GM23338 (cell line): ENCODE results near the gene FAM111B. TPM values are rescaled to one million over a fixed set of nuclear protein-coding genes. Genes with fewer than 3 reads are reported as not detected.
A peak's percentile ranks its signal among the peaks of the same experiment; 100 is the strongest.
"Not testable (repeated sequence)": the region's sequence is repeated elsewhere in the genome, so short reads cannot be mapped to it uniquely, and the experiment has no call there.

ENCODE experiments used
- ATAC-seq: fragments of 200-7000 bp; cut with Tn5 transposase; 3 replicates; pipeline ENCODE4 v1.9.1; 2020
- DNase-seq: peaks from one replicate; pipeline ENCODE4 v3.0.0-alpha.2; 2015; ENCODE audit warnings: low spot score
- H2AFZ ChIP-seq: fragments of 200-600 bp; sonication (generic); 2 replicates; pipeline ENCODE4 v1.8.0; 2016; ENCODE audit warnings: antibody characterized with exemption, mild to moderate bottlenecking, moderate library complexity
- H3F3A ChIP-seq: fragments of 200-600 bp; sonication (generic); replicated peaks from 2 replicates; pipeline ENCODE4 v1.8.0; 2017; ENCODE audit warnings: antibody characterized with exemption, mixed run types, low read depth
- H3K27ac ChIP-seq: fragments of 200-600 bp; sonication (generic); 2 replicates; pipeline ENCODE4 v1.6.1; 2016; ENCODE audit warnings: low read depth
- H3K27me3 ChIP-seq: fragments of 200-600 bp; sonication (generic); 2 replicates; pipeline ENCODE4 v1.8.0; 2016; ENCODE audit warnings: mild to moderate bottlenecking, mixed run types, moderate library complexity; ENCODE audit not compliant: insufficient read depth
- H3K36me3 ChIP-seq: fragments of 200-600 bp; sonication (generic); 2 replicates; pipeline ENCODE4 v1.8.0; 2016; ENCODE audit warnings: mild to moderate bottlenecking; ENCODE audit not compliant: insufficient read depth
- H3K4me1 ChIP-seq: fragments of 200-600 bp; sonication (generic); 2 replicates; pipeline ENCODE4 v1.8.0; 2016; ENCODE audit warnings: mild to moderate bottlenecking, moderate library complexity; ENCODE audit not compliant: insufficient read depth
- H3K4me2 ChIP-seq: fragments of 200-600 bp; sonication (generic); 2 replicates; pipeline ENCODE4 v1.7.1; 2017; ENCODE audit warnings: mixed run types
- H3K4me3 ChIP-seq: fragments of 200-600 bp; sonication (generic); 2 replicates; pipeline ENCODE4 v1.6.1; 2016; ENCODE audit warnings: mixed run types
- H3K79me2 ChIP-seq: fragments of 200-600 bp; sonication (generic); replicated peaks from 2 replicates; pipeline ENCODE4 v1.8.0; 2017; ENCODE audit warnings: mild to moderate bottlenecking; ENCODE audit not compliant: insufficient read depth
- H3K9me2 ChIP-seq: fragments of 200-600 bp; sonication (generic); 2 replicates; pipeline ENCODE4 v1.8.0; 2017; ENCODE audit not compliant: insufficient read depth
- H4K20me1 ChIP-seq: fragments of 200-600 bp; sonication (generic); replicated peaks from 2 replicates; pipeline ENCODE4 v1.8.0; 2017; ENCODE audit warnings: mild to moderate bottlenecking; ENCODE audit not compliant: insufficient read depth
- H3K27ac Mint-ChIP-seq: 2 replicates; pipeline ENCODE4 v1.8.0; 2020; ENCODE audit warnings: inconsistent platforms, mild to moderate bottlenecking, moderate library complexity, mixed read lengths
- H3K27me3 Mint-ChIP-seq: 3 replicates; pipeline ENCODE4 v1.8.0; 2022; ENCODE audit warnings: low read depth, mild to moderate bottlenecking, moderate library complexity, mixed read lengths, inconsistent platforms; ENCODE audit not compliant: insufficient read depth, poor library complexity
- H3K36me3 Mint-ChIP-seq: 3 replicates; pipeline ENCODE4 v1.8.0; 2021; ENCODE audit warnings: low read depth, mild to moderate bottlenecking, inconsistent platforms, moderate library complexity, mixed read lengths
- H3K4me1 Mint-ChIP-seq: 3 replicates; pipeline ENCODE4 v1.8.0; 2020; ENCODE audit warnings: mild to moderate bottlenecking, inconsistent platforms, mixed read lengths
- H3K4me3 Mint-ChIP-seq: 3 replicates; pipeline ENCODE4 v1.8.0; 2021; ENCODE audit warnings: moderate library complexity, mild to moderate bottlenecking, inconsistent platforms, mixed read lengths
- H3K9me3 Mint-ChIP-seq: 3 replicates; pipeline ENCODE4 v1.8.0; 2020; ENCODE audit warnings: moderate library complexity, mild to moderate bottlenecking, inconsistent platforms, mixed read lengths
- ZNF462 ChIP-seq: fragments of 250-450 bp; sonication (Bioruptor Pico); IDR thresholded peaks from 2 replicates; pipeline ENCODE4 v1.5.0; 2020; ENCODE audit warnings: mild to moderate bottlenecking, moderate library complexity
- polyA plus RNA-seq: library from polyadenylated mRNA; unstranded; fragments of >200 nt; fragmentation: Nextera tagmentation; extraction: Ambion mirVana; gene quantifications from 2 replicates; pipeline ENCODE4 v1.2.1, GENCODE V29; 2016
- total RNA-seq: library from RNA; depleted of rRNA; stranded (reverse); fragments of >200 nt; shearing (Covaris generic); gene quantifications from 2 replicates; pipeline ENCODE4 v1.2.3, GENCODE V29; 2014

Gene FAM111B
- total and polyA plus RNA-seq, 2 experiments from 2014 or later, result 30.6 to 40.7 TPM

DNA sequence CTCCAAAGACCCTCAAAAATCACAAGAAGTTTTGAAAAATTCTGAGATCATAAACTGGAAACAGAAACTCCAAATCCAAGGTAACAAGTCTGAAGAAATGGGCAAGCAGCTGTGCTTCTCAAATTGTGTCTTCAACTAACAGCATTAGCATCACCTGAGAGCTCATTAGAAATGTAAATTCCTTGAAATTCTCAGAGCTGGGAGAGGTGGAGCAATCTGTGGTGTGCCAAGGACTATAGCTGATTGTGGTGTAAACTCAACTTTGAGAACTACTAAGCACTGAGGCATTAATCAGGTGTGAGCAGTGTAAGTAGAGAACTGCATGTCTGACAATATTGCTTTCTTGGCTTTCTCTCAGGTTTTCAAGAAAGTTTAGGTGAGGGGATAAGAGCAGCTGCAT lies 13.5 kb upstream of the FAM111B start:
- H2AFZ ChIP-seq, H3K9me3 Mint-ChIP-seq, H4K20me1 ChIP-seq, H3K9me2 ChIP-seq, H3K27me3 ChIP-seq, H3K27me3 Mint-ChIP-seq, H3F3A ChIP-seq, H3K36me3 ChIP-seq, H3K79me2 ChIP-seq: not testable (repeated sequence)
- Mint-ChIP-seq H3K36me3 (peaks cover 16% of the 10 kb centered on the region; the same call in 1 of the 3 replicates), H3K4me1 (peaks cover 60% of the 10 kb centered on the region), H3K27ac (peak overlapping the region; percentile 80), H3K4me3 (peak overlapping the region; percentile 33; the same call in 2 of the 3 replicates)
- DNase-seq (peak; percentile 28), ATAC-seq (peak; percentile 64)
- Histone ChIP-seq H3K4me1 (peaks cover 55% of the 10 kb centered on the region), H3K4me2 (peak overlapping the region; percentile 79), H3K27ac (peak overlapping the region; percentile 91), H3K4me3 (peak overlapping the region; percentile 34; the same call in 1 of the 2 replicates)

DNA sequence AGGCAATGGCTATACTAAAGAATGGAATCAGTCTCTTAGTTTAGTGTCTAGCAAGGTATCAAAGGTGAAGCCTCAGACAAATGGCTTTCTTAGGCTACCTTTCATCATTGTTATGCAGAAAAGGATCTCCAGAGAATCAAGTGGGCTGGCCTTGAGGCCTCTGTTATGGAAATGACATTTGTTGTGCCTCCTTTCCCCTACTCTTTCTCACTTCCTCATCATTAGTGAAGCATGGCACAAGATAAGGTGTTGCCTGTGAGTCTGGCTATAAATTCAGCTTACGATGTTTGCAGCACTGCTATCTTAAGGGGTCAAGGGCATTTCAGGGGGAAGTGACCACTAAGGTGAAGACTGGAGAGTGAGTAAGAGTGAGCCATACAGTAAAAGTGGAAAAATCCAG lies 11.8 kb upstream of the FAM111B start:
- H3K27ac ChIP-seq, H3K4me3 ChIP-seq, H3K27ac Mint-ChIP-seq, H4K20me1 ChIP-seq, H3K79me2 ChIP-seq, H3K9me2 ChIP-seq, H3F3A ChIP-seq, H3K27me3 ChIP-seq, H3K27me3 Mint-ChIP-seq, H2AFZ ChIP-seq, H3K9me3 Mint-ChIP-seq, H3K36me3 ChIP-seq: not testable (repeated sequence)
- peak; percentile 10; the same call in 1 of the 2 replicates for TF ChIP-seq ZNF462 (CRISPR knock-in tag)
- ATAC-seq (peak; percentile 89), DNase-seq (peak; percentile 82)
- Mint-ChIP-seq H3K4me3 (peak overlapping the region; percentile 17; the same call in 2 of the 3 replicates), H3K36me3 (peaks cover 16% of the 10 kb centered on the region; the same call in 1 of the 3 replicates), H3K4me1 (peaks cover 67% of the 10 kb centered on the region)
- Histone ChIP-seq H3K4me2 (peak overlapping the region; percentile 52), H3K4me1 (peaks cover 64% of the 10 kb centered on the region)

GRCh38 chr11:59095972-59096575 lies 11.0 kb upstream of the FAM111B start:
- Mint-ChIP-seq H3K4me1 (peaks cover 75% of the 10 kb centered on the region), H3K36me3 (peaks cover 16% of the 10 kb centered on the region; the same call in 1 of the 3 replicates)
- DNase-seq, H3K4me3 Mint-ChIP-seq, H3K27me3 Mint-ChIP-seq, H3K9me3 Mint-ChIP-seq, H3K4me3 ChIP-seq, H3K9me2 ChIP-seq, H3K27ac ChIP-seq, H2AFZ ChIP-seq, ATAC-seq, H3F3A ChIP-seq, H3K79me2 ChIP-seq, H3K27me3 ChIP-seq, H3K27ac Mint-ChIP-seq, H4K20me1 ChIP-seq, H3K36me3 ChIP-seq: not testable (repeated sequence)
- H3K4me2 ChIP-seq, result peak overlapping the region; percentile 52
- H3K4me1 ChIP-seq, result peaks cover 69% of the 10 kb centered on the region
